Transverse colon (tissue), 4 donors: ENCODE results near the gene CHAD. TPM values are rescaled to one million over a fixed set of nuclear protein-coding genes. Genes with fewer than 3 reads are reported as not detected.

Source experiments
- DNase-seq: peaks from one replicate; pipeline ENCODE4 v3.0.0-alpha.2; 2019
- H3K27ac ChIP-seq, 4 donors: fragments of 200-600 bp; sonication (generic); 2 replicates each; pipeline ENCODE4 v1.5.1; 2016 to 2018; ENCODE audit warnings: inconsistent platforms in 4 of 4
- H3K27me3 ChIP-seq: fragments of 200-600 bp; sonication (generic); 2 replicates; pipeline ENCODE4 v1.5.1; 2017; ENCODE audit warnings: inconsistent platforms
- H3K36me3 ChIP-seq, 4 donors: fragments of 200-600 bp; sonication (generic); 2 replicates each; pipeline ENCODE4 v1.5.1; 2017 to 2019; ENCODE audit warnings: inconsistent platforms in 4 of 4
- H3K4me1 ChIP-seq, 4 donors: fragments of 200-600 bp; sonication (generic); 2 replicates each; pipeline ENCODE4 v1.5.1; 2017 to 2020; ENCODE audit warnings: inconsistent platforms in 4 of 4
- H3K4me3 ChIP-seq, 4 donors: fragments of 200-600 bp; sonication (generic); 1 replicate in 1 of 4; 2 replicates in 3 of 4; pipeline versions ENCODE4 v1.5.1 to v1.6.1; 2017 to 2019; ENCODE audit warnings: inconsistent platforms in 4 of 4
- H3K9me3 ChIP-seq, 2 donors: fragments of 200-600 bp; sonication (generic); 2 replicates each; pipeline ENCODE4 v1.5.1; 2017 to 2019; ENCODE audit warnings: inconsistent platforms in 2 of 2
- EP300 ChIP-seq: sonication (generic); formaldehyde crosslinking; IDR thresholded peaks from one replicate; pipeline ENCODE4 v1.6.1; 2017; ENCODE audit warnings: antibody characterized with exemption, low read depth
- POLR2A ChIP-seq: fragments of 450-650 bp; IDR thresholded peaks from one replicate; pipeline ENCODE4 v1.6.1; 2016; ENCODE audit warnings: antibody characterized with exemption, mild to moderate bottlenecking, moderate library complexity
- POLR2AphosphoS5 ChIP-seq, 3 donors: sonication (generic); formaldehyde crosslinking; IDR thresholded peaks; one replicate each; pipeline ENCODE4 v1.6.1; 2016; ENCODE audit warnings: antibody characterized with exemption in 3 of 3
- WGBS, 2 donors: methylation state at CpG; one replicate each; pipeline ENCODE4 v1.1.5; 2018; ENCODE audit warnings: low coverage in 1 of 2; 5-methylcytosine and 5-hydroxymethylcytosine counted together
- in situ Hi-C, 4 donors: fragments of 200-750 bp; cut with MboI; loops; one replicate each; pipeline versions ENCODE4 v1.15.0 to v1.15.1; 2017; ENCODE audit warnings: low sequenced_read_pairs in 3 of 4, low pct_ligation_motif_present in 1 of 4, low pct_unique_long_range_greater_than_20kb in 1 of 4
- intact Hi-C: fragments of 100-400 bp; cut with DNase I; formaldehyde crosslinking; loops from one replicate; pipeline ENCODE4 v1.15.1; 2023; ENCODE audit warnings: low total_unique reads
- total RNA-seq, 4 donors: library from RNA; depleted of rRNA; stranded (reverse); fragments of >200 nt; gene quantifications; one replicate each; pipeline ENCODE4 v1.1.0, GENCODE V29; 2016
- TF ChIP-seq, protein P1 (sequence below), 5 experiments: fragments of 200-600 bp in 3 of 5; fragments of 450-650 bp in 2 of 5; sonication (generic) in 3 of 5; IDR thresholded peaks; 1 replicate in 2 of 5; 2 replicates in 3 of 5; pipeline ENCODE4 v1.5.1; 2016 to 2017; ENCODE audit warnings: antibody characterized with exemption in 5 of 5, inconsistent platforms in 3 of 5, mild to moderate bottlenecking in 2 of 5, moderate library complexity in 1 of 5

The CHAD gene
- total RNA-seq, 4 donors from 2014 or later = 9.6 to 59.8 (median 19.7) TPM

- H3K4me3 ChIP-seq = no peak overlapping the region
- DNase-seq = no peak
- no peak overlapping the region for H3K27ac ChIP-seq
- intact Hi-C loops (no loop called here), in situ Hi-C loops (no loop called here)
- peaks cover 0 to 11% (median 3%) of the 10 kb centered on the region in 4 donors for H3K4me1 ChIP-seq
- H3K9me3 ChIP-seq = no peaks in the 10 kb centered on the region
- no peaks in the 10 kb centered on the region for H3K27me3 ChIP-seq
- 88 to 89% methylated on average over 4 to 8 of the region's 8 CpGs for WGBS, 2 donors
- TF ChIP-seq, protein P1, sequence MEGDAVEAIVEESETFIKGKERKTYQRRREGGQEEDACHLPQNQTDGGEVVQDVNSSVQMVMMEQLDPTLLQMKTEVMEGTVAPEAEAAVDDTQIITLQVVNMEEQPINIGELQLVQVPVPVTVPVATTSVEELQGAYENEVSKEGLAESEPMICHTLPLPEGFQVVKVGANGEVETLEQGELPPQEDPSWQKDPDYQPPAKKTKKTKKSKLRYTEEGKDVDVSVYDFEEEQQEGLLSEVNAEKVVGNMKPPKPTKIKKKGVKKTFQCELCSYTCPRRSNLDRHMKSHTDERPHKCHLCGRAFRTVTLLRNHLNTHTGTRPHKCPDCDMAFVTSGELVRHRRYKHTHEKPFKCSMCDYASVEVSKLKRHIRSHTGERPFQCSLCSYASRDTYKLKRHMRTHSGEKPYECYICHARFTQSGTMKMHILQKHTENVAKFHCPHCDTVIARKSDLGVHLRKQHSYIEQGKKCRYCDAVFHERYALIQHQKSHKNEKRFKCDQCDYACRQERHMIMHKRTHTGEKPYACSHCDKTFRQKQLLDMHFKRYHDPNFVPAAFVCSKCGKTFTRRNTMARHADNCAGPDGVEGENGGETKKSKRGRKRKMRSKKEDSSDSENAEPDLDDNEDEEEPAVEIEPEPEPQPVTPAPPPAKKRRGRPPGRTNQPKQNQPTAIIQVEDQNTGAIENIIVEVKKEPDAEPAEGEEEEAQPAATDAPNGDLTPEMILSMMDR (IDR thresholded peaks at IDR 0.05) = no peak
- TF ChIP-seq POLR2AphosphoS5 (IDR thresholded peaks at IDR 0.05) (no peak), EP300 (no peak), POLR2A (no peak)
- no peaks in the 10 kb centered on the region for H3K36me3 ChIP-seq
Observed at GRCh38 chr17:50495918-50496317, 27.2 kb upstream of the CHAD start.

- no peak for DNase-seq
- TF ChIP-seq POLR2AphosphoS5 (IDR thresholded peaks at IDR 0.05) = no peak
- TF ChIP-seq EP300 = no peak
- no peak for TF ChIP-seq POLR2A
- TF ChIP-seq, protein P1 (IDR thresholded peaks at IDR 0.05) = no peak
- in situ Hi-C loops = no loop called here
- Histone ChIP-seq H3K27ac (no peak overlapping the region), H3K36me3 (no peaks in the 10 kb centered on the region), H3K27me3 (no peaks in the 10 kb centered on the region), H3K4me1 (peaks cover 0 to 11% (median 3%) of the 10 kb centered on the region in 4 donors), H3K4me3 (no peak overlapping the region), H3K9me3 (no peaks in the 10 kb centered on the region)
- intact Hi-C loops = no loop called here
- WGBS, 2 donors = 89 to 90% methylated on average over 2 to 8 of the region's 8 CpGs
Observed at GRCh38 chr17:50495217-50495823, 26.6 kb upstream of the CHAD start.

DNA sequence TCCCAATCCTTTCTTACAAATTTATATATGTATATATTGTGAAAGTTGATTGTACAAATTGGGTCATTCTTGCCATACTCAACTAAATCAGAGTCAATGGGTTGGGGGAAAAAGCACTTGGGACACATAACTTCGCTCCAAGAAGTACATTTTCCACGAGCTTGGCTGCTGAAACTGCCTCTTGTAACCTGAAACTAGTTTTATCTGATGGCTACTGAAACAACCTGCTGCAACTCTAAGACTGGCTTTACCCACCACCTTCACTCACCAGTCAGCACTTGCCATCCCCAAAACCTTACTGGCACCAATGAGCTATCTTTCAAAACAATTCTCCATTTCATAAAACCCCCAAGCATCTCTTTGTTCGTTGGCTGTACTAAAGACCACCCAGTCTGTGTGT is 25.1 kb upstream of the CHAD start:
- Histone ChIP-seq H3K9me3 (no peaks in the 10 kb centered on the region), H3K4me3 (no peak overlapping the region), H3K27ac (no peak overlapping the region), H3K27me3 (no peaks in the 10 kb centered on the region), H3K36me3 (no peaks in the 10 kb centered on the region), H3K4me1 (peaks cover 0 to 11% (median 3%) of the 10 kb centered on the region in 4 donors)
- intact Hi-C loops (no loop called here), in situ Hi-C loops (no loop called here)
- TF ChIP-seq, protein P1 (IDR thresholded peaks at IDR 0.05) = no peak
- TF ChIP-seq EP300 = no peak
- TF ChIP-seq POLR2A = no peak
- no peak for TF ChIP-seq POLR2AphosphoS5 (IDR thresholded peaks at IDR 0.05)
- no peak for DNase-seq
- WGBS, 2 donors = 63 to 64% methylated on average over 3 of the region's 3 CpGs

DNA sequence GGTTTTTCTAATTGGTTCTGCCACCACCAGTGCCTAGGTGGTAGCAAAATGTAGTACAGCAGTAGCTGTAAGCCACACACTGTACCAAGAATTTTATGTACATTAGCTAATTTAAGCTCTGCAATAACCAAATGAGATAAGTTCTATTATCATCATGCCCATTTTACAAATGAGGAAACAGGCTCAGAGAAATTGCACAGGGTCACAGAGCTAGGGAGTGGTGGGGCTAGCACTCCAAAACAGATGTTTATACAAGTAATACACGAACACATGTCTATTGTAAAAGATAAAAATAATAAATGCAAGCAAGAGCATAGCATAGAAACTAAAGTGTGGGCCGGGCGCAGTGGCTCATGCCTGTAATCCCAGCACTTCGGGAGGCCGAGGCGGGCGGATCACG is 23.5 kb upstream of the CHAD start:
- Histone ChIP-seq H3K9me3 (no peaks in the 10 kb centered on the region), H3K27ac (no peak overlapping the region), H3K4me1 (no peaks in the 10 kb centered on the region), H3K4me3 (no peak overlapping the region), H3K36me3 (no peaks in the 10 kb centered on the region), H3K27me3 (no peaks in the 10 kb centered on the region)
- DNase-seq = no peak
- intact Hi-C loops (no loop called here), in situ Hi-C loops (no loop called here)
- 88 to 89% methylated on average over 8 of the region's 8 CpGs for WGBS, 2 donors
- TF ChIP-seq EP300 = no peak
- TF ChIP-seq POLR2A = no peak
- no peak for TF ChIP-seq POLR2AphosphoS5 (IDR thresholded peaks at IDR 0.05)
- TF ChIP-seq, protein P1 (IDR thresholded peaks at IDR 0.05) = no peak
